Activated naive CD4-positive, alpha-beta T cell treated with anti-CD3 and anti-CD28 coated beads, Interleukin-2, amount 10 ng/mL, durations not matched to agents 7 days and 5 days (primary cell): ENCODE measurements around the gene ABCA1.

Source experiments
- CTCF ChIA-PET: fragments of 350-600 bp; sonication (Branson Sonifier 250); formaldehyde crosslinking; loops from one replicate; lab custom pipeline; 2021; ENCODE audit warnings: antibody characterized with exemption; lab: Charles Lee
- DNase-seq: peaks from one replicate; pipeline ENCODE4 v3.0.0-alpha.2; 2020
- H3K27ac Mint-ChIP-seq: one replicate; pipeline ENCODE4 v1.8.0; 2021; ENCODE audit warnings: mild to moderate bottlenecking, moderate library complexity, mixed read lengths
- H3K27me3 Mint-ChIP-seq: one replicate; pipeline ENCODE4 v1.8.0; 2021; ENCODE audit warnings: mild to moderate bottlenecking, mixed read lengths
- H3K36me3 Mint-ChIP-seq: one replicate; pipeline ENCODE4 v1.8.0; 2021; ENCODE audit warnings: mixed read lengths
- H3K4me1 Mint-ChIP-seq: one replicate; pipeline ENCODE4 v1.8.0; 2021; ENCODE audit warnings: mixed read lengths
- H3K4me3 Mint-ChIP-seq: one replicate; pipeline ENCODE4 v1.8.0; 2021; ENCODE audit warnings: mild to moderate bottlenecking, moderate library complexity, mixed read lengths
- H3K9me3 Mint-ChIP-seq: one replicate; pipeline ENCODE4 v1.8.0; 2021; ENCODE audit warnings: mixed read lengths

ABCA1 gene

GRCh38 chr9:104815851-104816565 is 111.9 kb downstream of the ABCA1 start:
- no peak for DNase-seq
- no peaks in the 10 kb centered on the region for H3K36me3 Mint-ChIP-seq
- H3K9me3 Mint-ChIP-seq = no peaks in the 10 kb centered on the region
- no peaks in the 10 kb centered on the region for H3K27me3 Mint-ChIP-seq
- H3K4me3 Mint-ChIP-seq = no peak overlapping the region
- no peak overlapping the region for H3K27ac Mint-ChIP-seq
- CTCF ChIA-PET = no interaction called here
- no peaks in the 10 kb centered on the region for H3K4me1 Mint-ChIP-seq

GRCh38 chr9:104810421-104811339 is 117.3 kb downstream of the ABCA1 start:
- no peak overlapping the region for H3K27ac Mint-ChIP-seq
- no peaks in the 10 kb centered on the region for H3K27me3 Mint-ChIP-seq
- H3K9me3 Mint-ChIP-seq = no peaks in the 10 kb centered on the region
- CTCF ChIA-PET = interaction anchor here (2.7 kb wide), 1 partner anchor 53 kb away, joined by 5 read pairs; no protein-coding TSS in a partner anchor
- DNase-seq = no peak
- no peaks in the 10 kb centered on the region for H3K36me3 Mint-ChIP-seq
- H3K4me1 Mint-ChIP-seq = no peaks in the 10 kb centered on the region
- no peak overlapping the region for H3K4me3 Mint-ChIP-seq

- no peaks in the 10 kb centered on the region for H3K9me3 Mint-ChIP-seq
- H3K36me3 Mint-ChIP-seq = no peaks in the 10 kb centered on the region
- no peak for DNase-seq
- no peaks in the 10 kb centered on the region for H3K4me1 Mint-ChIP-seq
- CTCF ChIA-PET = interaction anchor here (2.7 kb wide), 1 partner anchor 56 kb away, joined by 5 read pairs; no protein-coding TSS in a partner anchor
- H3K27ac Mint-ChIP-seq = no peak overlapping the region
- no peak overlapping the region for H3K4me3 Mint-ChIP-seq
- no peaks in the 10 kb centered on the region for H3K27me3 Mint-ChIP-seq
Measured at GRCh38 chr9:104808035-104808614, 119.8 kb downstream of the ABCA1 start.

- Mint-ChIP-seq H3K9me3 (no peaks in the 10 kb centered on the region), H3K27ac (no peak overlapping the region), H3K4me3 (no peak overlapping the region), H3K27me3 (no peaks in the 10 kb centered on the region), H3K36me3 (no peaks in the 10 kb centered on the region), H3K4me1 (no peaks in the 10 kb centered on the region)
- CTCF ChIA-PET = no interaction called here
- DNase-seq = no peak
Measured at GRCh38 chr9:104805441-104805840, 122.5 kb downstream of the ABCA1 start.

- H3K4me1 Mint-ChIP-seq = no peaks in the 10 kb centered on the region
- CTCF ChIA-PET = no interaction called here
- no peaks in the 10 kb centered on the region for H3K36me3 Mint-ChIP-seq
Measured at GRCh38 chr9:104802906-104803305, 125.0 kb downstream of the ABCA1 start.

GRCh38 chr9:104802110-104802509 is 125.8 kb downstream of the ABCA1 start:
- Mint-ChIP-seq H3K9me3 (no peaks in the 10 kb centered on the region), H3K36me3 (no peaks in the 10 kb centered on the region), H3K4me3 (no peak overlapping the region), H3K27me3 (no peaks in the 10 kb centered on the region), H3K27ac (no peak overlapping the region), H3K4me1 (no peaks in the 10 kb centered on the region)
- DNase-seq = no peak
- CTCF ChIA-PET = no interaction called here

More at GRCh38 chr9:104802906-104803305, 125.0 kb downstream of the ABCA1 start:
- no peak for DNase-seq
- Mint-ChIP-seq H3K4me3 (no peak overlapping the region), H3K27ac (no peak overlapping the region), H3K9me3 (no peaks in the 10 kb centered on the region), H3K27me3 (no peaks in the 10 kb centered on the region)

DNA sequence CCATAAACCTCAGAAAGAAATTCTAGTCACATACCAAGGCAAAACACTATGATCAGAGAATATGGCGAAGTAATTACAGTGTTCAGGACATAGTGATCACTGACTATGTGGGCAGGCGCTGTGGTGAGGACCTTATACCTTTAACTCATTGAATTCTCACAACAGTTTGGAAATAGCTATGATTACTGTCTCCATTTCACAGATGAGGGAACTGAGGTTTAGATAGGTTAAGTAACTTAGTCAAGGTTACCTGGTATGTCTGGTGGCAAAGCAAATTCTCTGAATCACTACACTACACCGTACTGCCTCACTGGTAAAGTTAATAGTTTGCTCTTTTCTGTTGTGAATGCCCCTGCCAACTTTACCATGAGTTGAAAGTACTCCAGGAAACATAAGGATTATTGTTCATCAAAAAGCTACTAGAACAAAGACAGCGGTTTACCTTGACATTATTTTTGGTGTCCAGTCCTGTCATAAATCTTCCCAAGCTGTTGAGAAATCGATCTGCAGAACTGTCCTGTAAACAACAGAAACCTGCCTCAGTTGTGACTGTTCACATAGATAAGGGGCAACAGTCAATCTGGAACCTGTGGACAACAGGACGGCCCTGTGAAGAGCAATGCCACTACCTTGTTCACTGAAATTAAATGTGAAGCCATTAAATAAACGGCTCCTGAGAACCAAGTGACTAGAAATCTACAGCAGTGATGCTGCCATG is 127.7 kb downstream of the ABCA1 start:
- no peak for DNase-seq
- no peak overlapping the region for H3K4me3 Mint-ChIP-seq
- H3K36me3 Mint-ChIP-seq = no peaks in the 10 kb centered on the region
- H3K9me3 Mint-ChIP-seq = no peaks in the 10 kb centered on the region
- CTCF ChIA-PET = no interaction called here
- no peaks in the 10 kb centered on the region for H3K27me3 Mint-ChIP-seq
- H3K4me1 Mint-ChIP-seq = no peaks in the 10 kb centered on the region
- H3K27ac Mint-ChIP-seq = no peak overlapping the region

- no peaks in the 10 kb centered on the region for H3K27me3 Mint-ChIP-seq
- no peaks in the 10 kb centered on the region for H3K9me3 Mint-ChIP-seq
- DNase-seq = no peak
- H3K4me1 Mint-ChIP-seq = no peaks in the 10 kb centered on the region
- CTCF ChIA-PET = no interaction called here
- H3K36me3 Mint-ChIP-seq = no peaks in the 10 kb centered on the region
- H3K4me3 Mint-ChIP-seq = no peak overlapping the region
- H3K27ac Mint-ChIP-seq = no peak overlapping the region
Measured at GRCh38 chr9:104798209-104798995, 129.6 kb downstream of the ABCA1 start.

DNA sequence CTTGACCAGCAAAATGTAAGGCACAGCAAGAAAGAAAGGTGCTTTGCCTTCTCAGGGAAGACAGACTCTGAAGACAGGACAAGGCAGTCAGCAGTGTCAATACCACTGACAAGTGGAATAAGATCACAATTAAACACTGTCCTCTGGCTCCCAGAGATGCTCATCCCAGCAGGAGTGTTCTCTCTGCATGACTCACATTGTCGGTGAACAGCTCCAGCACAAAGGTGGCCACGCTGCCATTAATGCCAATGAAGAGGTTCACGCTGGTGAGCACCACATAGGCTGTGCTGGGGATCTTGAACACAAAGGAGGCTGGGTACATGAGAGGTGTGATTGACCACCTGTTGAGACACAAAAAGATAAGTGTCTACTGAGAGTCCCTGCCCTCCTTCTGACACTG is 132.1 kb downstream of the ABCA1 start:
- Mint-ChIP-seq H3K27ac (no peak overlapping the region), H3K9me3 (no peaks in the 10 kb centered on the region), H3K4me3 (no peak overlapping the region), H3K27me3 (no peaks in the 10 kb centered on the region), H3K36me3 (no peaks in the 10 kb centered on the region), H3K4me1 (no peaks in the 10 kb centered on the region)
- DNase-seq = no peak
- CTCF ChIA-PET = no interaction called here

DNA sequence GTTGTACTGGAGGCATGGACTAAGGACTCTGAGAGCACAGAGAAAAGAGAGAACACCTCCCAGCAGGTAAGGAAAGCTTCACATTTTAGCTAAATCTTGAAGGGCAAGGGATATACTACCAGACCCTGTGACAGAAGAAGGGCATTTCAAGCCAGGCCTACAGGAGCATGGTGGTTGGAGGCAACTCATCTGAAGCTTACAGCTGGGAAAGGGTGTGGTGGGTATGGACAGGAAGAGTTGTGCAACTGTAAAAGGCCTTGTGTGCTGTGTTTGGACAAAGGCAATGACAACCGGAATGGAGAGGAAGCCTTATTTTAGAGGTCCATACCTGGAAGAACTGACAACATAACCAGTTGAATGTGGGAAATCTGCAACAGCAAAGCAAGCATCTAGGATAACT is 132.9 kb downstream of the ABCA1 start:
- no peaks in the 10 kb centered on the region for H3K27me3 Mint-ChIP-seq
- CTCF ChIA-PET = interaction anchor here (0.6 kb wide), 1 partner anchor 347 kb away, joined by 3 read pairs; no protein-coding TSS in a partner anchor
- no peak overlapping the region for H3K27ac Mint-ChIP-seq

DNA sequence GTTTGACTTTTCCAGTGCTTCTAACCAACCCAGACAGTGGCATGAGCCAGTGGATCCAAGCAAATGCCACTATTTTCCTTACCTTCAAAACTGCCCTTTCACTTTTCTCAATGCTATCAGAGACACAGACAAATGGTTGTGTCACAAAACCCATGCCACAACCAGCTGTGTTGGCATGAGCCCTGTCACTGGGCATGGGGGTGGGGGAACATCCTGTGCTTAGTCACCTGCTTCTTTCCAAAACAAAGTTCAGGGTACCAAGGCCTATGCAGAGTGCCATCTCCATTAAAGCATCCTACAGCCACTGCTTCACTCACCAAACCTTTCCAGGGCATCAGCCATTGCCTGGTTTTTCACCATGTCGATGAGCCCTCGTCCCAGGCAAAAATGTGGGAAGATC is 133.9 kb downstream of the ABCA1 start:
- CTCF ChIA-PET = no interaction called here
- DNase-seq = no peak
- Mint-ChIP-seq H3K9me3 (no peaks in the 10 kb centered on the region), H3K36me3 (no peaks in the 10 kb centered on the region), H3K4me1 (no peaks in the 10 kb centered on the region), H3K4me3 (no peak overlapping the region), H3K27me3 (no peaks in the 10 kb centered on the region), H3K27ac (no peak overlapping the region)

More for the DNA sequence above, 132.9 kb downstream of the ABCA1 start:
- Mint-ChIP-seq H3K9me3 (no peaks in the 10 kb centered on the region), H3K4me3 (no peak overlapping the region), H3K4me1 (no peaks in the 10 kb centered on the region), H3K36me3 (no peaks in the 10 kb centered on the region)
- no peak for DNase-seq

DNA sequence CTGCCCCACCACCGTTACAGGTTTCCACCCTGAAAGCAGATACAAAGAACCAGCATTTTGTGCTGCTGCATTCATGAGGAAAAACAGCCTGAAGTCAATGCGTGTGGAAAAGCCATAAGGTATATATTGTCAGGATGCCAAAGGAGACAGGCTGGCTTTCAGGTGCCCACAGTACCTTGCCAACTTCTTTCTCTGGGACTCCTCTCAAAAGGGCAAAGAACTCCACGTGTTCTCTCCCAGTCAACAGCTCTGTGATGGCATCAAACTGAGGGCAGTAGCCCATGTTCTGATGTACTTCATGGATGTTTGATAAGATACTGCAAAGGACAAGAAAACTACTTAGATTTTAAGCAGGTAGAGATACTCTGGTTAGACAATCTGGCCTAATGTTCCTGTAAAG is 139.7 kb downstream of the ABCA1 start:
- H3K9me3 Mint-ChIP-seq = no peaks in the 10 kb centered on the region
- no peak overlapping the region for H3K27ac Mint-ChIP-seq
- H3K4me1 Mint-ChIP-seq = no peaks in the 10 kb centered on the region
- no peaks in the 10 kb centered on the region for H3K27me3 Mint-ChIP-seq
- CTCF ChIA-PET = no interaction called here
- H3K36me3 Mint-ChIP-seq = no peaks in the 10 kb centered on the region
- no peak overlapping the region for H3K4me3 Mint-ChIP-seq
- DNase-seq = no peak

GRCh38 chr9:104787306-104788015 is 140.5 kb downstream of the ABCA1 start:
- Mint-ChIP-seq H3K36me3 (no peaks in the 10 kb centered on the region), H3K27ac (no peak overlapping the region), H3K9me3 (no peaks in the 10 kb centered on the region), H3K4me3 (no peak overlapping the region), H3K4me1 (no peaks in the 10 kb centered on the region), H3K27me3 (no peaks in the 10 kb centered on the region)
- CTCF ChIA-PET = interaction anchor here (1.2 kb wide), 1 partner anchor 10 kb away, joined by 3 read pairs; no protein-coding TSS in a partner anchor
- DNase-seq = no peak
